Natural killer cell (primary cell): Measurements from ENCODE around the gene IQSEC1. TPM values are rescaled to one million over a fixed set of nuclear protein-coding genes. Genes with fewer than 3 reads are reported as not detected.

Source experiments
- ATAC-seq, 3 donors: fragments of 150-1000 bp in 2 of 3; fragments of 200-7000 bp in 1 of 3; cut with Tn5 transposase; 1 replicate in 1 of 3; 2 replicates in 2 of 3; pipeline ENCODE4 v1.10.0; 2021; ENCODE audit warnings: mild to moderate bottlenecking in 2 of 3, moderate library complexity in 2 of 3
- DNase-seq, 2 donors: peaks; one replicate each; pipeline versions ENCODE4 v3.0.0 to v3.0.0-alpha.2; 2013 to 2021; ENCODE audit warnings: mixed read lengths in 1 of 2
- H3K27ac ChIP-seq: one replicate; pipeline ENCODE4 v1.5.1; 2013; ENCODE audit warnings: mild to moderate bottlenecking, low read length
- H3K27me3 ChIP-seq: one replicate; pipeline ENCODE4 v1.6.1; 2013; ENCODE audit warnings: low read length; ENCODE audit not compliant: control insufficient read depth, insufficient read depth
- H3K36me3 ChIP-seq: one replicate; pipeline ENCODE4 v1.6.1; 2013; ENCODE audit warnings: low read length; ENCODE audit not compliant: control insufficient read depth, insufficient read depth
- H3K4me1 ChIP-seq: one replicate; pipeline ENCODE4 v1.6.1; 2013; ENCODE audit warnings: low read length; ENCODE audit not compliant: control insufficient read depth, insufficient read depth
- H3K4me3 ChIP-seq: one replicate; pipeline ENCODE4 v1.5.1; 2013; ENCODE audit warnings: low read length
- H3K9me3 ChIP-seq: one replicate; pipeline ENCODE4 v1.6.1; 2013; ENCODE audit warnings: low read length; ENCODE audit not compliant: control insufficient read depth, insufficient read depth
- H3K27ac Mint-ChIP-seq, 2 donors: one replicate each; pipeline ENCODE4 v1.8.0; 2022; ENCODE audit warnings: mild to moderate bottlenecking in 2 of 2, mixed read lengths in 2 of 2, moderate library complexity in 1 of 2
- H3K27me3 Mint-ChIP-seq, 2 donors: one replicate each; pipeline ENCODE4 v1.8.0; 2022; ENCODE audit warnings: low read depth in 2 of 2, mixed read lengths in 2 of 2
- H3K36me3 Mint-ChIP-seq: one replicate; pipeline ENCODE4 v1.8.0; 2022; ENCODE audit warnings: mixed read lengths
- H3K4me1 Mint-ChIP-seq, 2 donors: one replicate each; pipeline ENCODE4 v1.8.0; 2022; ENCODE audit warnings: mixed read lengths in 2 of 2
- H3K4me3 Mint-ChIP-seq: one replicate; pipeline ENCODE4 v1.8.0; 2022; ENCODE audit warnings: mild to moderate bottlenecking, moderate library complexity, mixed read lengths
- H3K9me3 Mint-ChIP-seq, 2 donors: one replicate each; pipeline ENCODE4 v1.8.0; 2022; ENCODE audit warnings: mixed read lengths in 2 of 2
- WGBS: methylation state at CpG from one replicate; pipeline ENCODE4 v1.1.7; 2013; ENCODE audit warnings: missing lambda C conversion rate; ENCODE audit not compliant: insufficient coverage; 5-methylcytosine and 5-hydroxymethylcytosine counted together
- intact Hi-C: fragments of 100-400 bp; cut with micrococcal nuclease; formaldehyde crosslinking; loops from one replicate; pipeline ENCODE4 v1.14.2; 2022
- total RNA-seq, 4 donors: library from RNA; stranded (reverse); fragments of 120-200 nt in 1 of 4; gene quantifications; one replicate each; pipeline versions ENCODE4 v1.2.3 to v1.2.4, GENCODE V29; 2013 to 2022
- TF ChIP-seq, protein P1 (sequence below): fragments of 200-600 bp; IDR thresholded peaks from one replicate; pipeline ENCODE4 v1.8.0; 2022; ENCODE audit warnings: antibody characterized with exemption

The IQSEC1 gene
- total RNA-seq, 3 donors from 2014 or later (not counting 1 experiment from before 2014, with no cell fraction given), result 124 to 189 (median 138) TPM

DNA sequence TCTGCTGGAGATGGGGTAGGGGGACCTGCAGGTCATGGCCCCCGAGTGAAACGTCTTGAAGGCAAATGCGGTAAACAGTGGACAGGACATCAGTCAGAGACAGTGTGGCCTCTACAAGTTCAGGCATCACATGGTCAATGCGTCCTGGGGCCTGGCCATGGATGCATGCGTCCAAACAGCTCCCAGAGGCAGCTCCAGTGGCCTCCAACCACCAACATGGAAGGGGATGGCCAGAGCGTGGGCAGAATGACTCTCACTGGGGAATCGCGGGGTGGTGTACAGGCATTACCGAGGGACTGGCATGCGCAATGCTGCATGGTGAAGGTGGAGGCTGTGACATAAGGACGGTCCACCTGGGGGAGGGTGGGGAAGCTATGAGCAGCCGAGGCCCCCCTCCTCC, 35.6 kb upstream of the IQSEC1 start:
- 95% methylated on average over 10 of the region's 12 CpGs for WGBS
- no peak for ATAC-seq
- Histone ChIP-seq H3K9me3 (no peaks in the 10 kb centered on the region), H3K4me1 (peaks cover 22% of the 10 kb centered on the region), H3K27me3 (no peaks in the 10 kb centered on the region), H3K4me3 (no peak overlapping the region), H3K36me3 (no peaks in the 10 kb centered on the region), H3K27ac (no peak overlapping the region)
- TF ChIP-seq, protein P1, sequence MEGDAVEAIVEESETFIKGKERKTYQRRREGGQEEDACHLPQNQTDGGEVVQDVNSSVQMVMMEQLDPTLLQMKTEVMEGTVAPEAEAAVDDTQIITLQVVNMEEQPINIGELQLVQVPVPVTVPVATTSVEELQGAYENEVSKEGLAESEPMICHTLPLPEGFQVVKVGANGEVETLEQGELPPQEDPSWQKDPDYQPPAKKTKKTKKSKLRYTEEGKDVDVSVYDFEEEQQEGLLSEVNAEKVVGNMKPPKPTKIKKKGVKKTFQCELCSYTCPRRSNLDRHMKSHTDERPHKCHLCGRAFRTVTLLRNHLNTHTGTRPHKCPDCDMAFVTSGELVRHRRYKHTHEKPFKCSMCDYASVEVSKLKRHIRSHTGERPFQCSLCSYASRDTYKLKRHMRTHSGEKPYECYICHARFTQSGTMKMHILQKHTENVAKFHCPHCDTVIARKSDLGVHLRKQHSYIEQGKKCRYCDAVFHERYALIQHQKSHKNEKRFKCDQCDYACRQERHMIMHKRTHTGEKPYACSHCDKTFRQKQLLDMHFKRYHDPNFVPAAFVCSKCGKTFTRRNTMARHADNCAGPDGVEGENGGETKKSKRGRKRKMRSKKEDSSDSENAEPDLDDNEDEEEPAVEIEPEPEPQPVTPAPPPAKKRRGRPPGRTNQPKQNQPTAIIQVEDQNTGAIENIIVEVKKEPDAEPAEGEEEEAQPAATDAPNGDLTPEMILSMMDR, result no peak
- no peak overlapping the region for H3K27ac Mint-ChIP-seq
- DNase-seq, result no peak
- peaks cover 0 to 5% of the 10 kb centered on the region in 2 donors for H3K27me3 Mint-ChIP-seq
- no peaks in the 10 kb centered on the region for H3K36me3 Mint-ChIP-seq
- H3K9me3 Mint-ChIP-seq, result no peaks in the 10 kb centered on the region
- H3K4me1 Mint-ChIP-seq, result peaks cover 4 to 9% of the 10 kb centered on the region in 2 donors
- no peak overlapping the region for H3K4me3 Mint-ChIP-seq
- intact Hi-C loops, result no loop called here

DNA sequence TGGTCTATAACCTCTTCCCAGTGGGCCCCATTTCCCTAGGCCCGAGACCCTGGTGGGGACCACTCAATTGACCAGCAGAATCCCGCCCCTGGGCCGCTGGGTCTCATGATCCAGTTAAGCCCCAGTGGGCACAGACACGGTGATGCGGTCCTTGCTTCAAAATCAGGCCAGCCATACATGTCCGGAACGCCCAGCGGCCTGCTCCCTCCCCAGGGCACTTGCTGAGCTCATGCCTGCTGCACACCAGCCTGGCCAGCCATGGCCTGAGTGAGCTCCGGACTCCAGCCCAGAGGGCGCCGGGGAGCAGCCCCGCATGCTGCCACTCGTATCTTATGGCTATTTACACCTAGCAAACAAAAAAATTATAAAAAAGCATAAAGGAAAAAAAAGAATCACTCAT, 34.4 kb upstream of the IQSEC1 start:
- H3K36me3 Mint-ChIP-seq, result no peaks in the 10 kb centered on the region
- DNase-seq (no peak), ATAC-seq (no peak)
- TF ChIP-seq, protein P1, result no peak
- H3K27ac ChIP-seq, result no peak overlapping the region
- H3K9me3 ChIP-seq, result no peaks in the 10 kb centered on the region
- no peak overlapping the region for H3K4me3 Mint-ChIP-seq
- peaks cover 4 to 9% of the 10 kb centered on the region in 2 donors for H3K4me1 Mint-ChIP-seq
- H3K4me1 ChIP-seq, result peaks cover 22% of the 10 kb centered on the region
- WGBS, result 91% methylated on average over 13 of the region's 13 CpGs
- no peak overlapping the region for H3K27ac Mint-ChIP-seq
- no peaks in the 10 kb centered on the region for H3K27me3 ChIP-seq
- H3K4me3 ChIP-seq, result no peak overlapping the region
- peaks cover 0 to 5% of the 10 kb centered on the region in 2 donors for H3K27me3 Mint-ChIP-seq
- intact Hi-C loops, result no loop called here
- H3K9me3 Mint-ChIP-seq, result no peaks in the 10 kb centered on the region
- H3K36me3 ChIP-seq, result no peaks in the 10 kb centered on the region

DNA sequence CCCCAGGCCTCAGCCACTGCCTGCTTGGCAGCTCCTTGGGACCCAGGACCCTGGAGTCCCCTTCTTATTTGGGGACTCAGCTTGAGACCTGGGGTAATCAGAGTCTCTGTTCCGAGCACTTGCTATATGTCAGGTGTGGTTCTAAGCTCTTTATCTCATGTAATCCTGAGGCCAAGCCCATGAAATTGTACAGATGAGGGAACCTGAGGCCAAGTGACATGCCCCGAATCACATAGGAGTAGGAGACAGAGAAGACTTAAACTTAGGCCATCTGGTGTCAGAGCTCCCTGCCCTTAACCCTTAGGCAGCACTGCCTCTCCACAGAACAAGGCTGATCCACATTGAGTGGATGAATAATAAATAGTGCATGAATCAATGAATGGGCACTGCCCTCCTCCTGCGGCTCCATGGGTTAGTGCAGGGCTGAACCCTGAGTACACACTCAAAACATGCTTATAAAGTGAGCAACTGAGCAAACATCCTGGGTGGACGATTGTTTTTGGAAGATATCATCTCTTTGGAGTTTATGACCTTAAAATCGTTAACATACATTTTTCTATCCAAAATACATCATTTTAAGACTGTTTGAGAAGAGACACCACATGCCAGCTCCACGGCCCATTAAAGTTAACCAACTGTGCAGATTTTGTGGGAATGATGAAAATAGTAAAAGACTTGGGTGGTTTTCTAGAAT, 33.2 kb upstream of the IQSEC1 start:
- Mint-ChIP-seq H3K27ac (no peak overlapping the region), H3K4me1 (peaks cover 4 to 9% of the 10 kb centered on the region in 2 donors), H3K36me3 (no peaks in the 10 kb centered on the region), H3K4me3 (no peak overlapping the region), H3K9me3 (no peaks in the 10 kb centered on the region), H3K27me3 (no peaks in the 10 kb centered on the region)
- intact Hi-C loops, result no loop called here
- no peaks in the 10 kb centered on the region for H3K27me3 ChIP-seq
- H3K27ac ChIP-seq, result no peak overlapping the region
- H3K9me3 ChIP-seq, result no peaks in the 10 kb centered on the region
- no peak for ATAC-seq
- H3K36me3 ChIP-seq, result no peaks in the 10 kb centered on the region
- WGBS, result 96% methylated on average over 5 of the region's 6 CpGs
- H3K4me1 ChIP-seq, result peaks cover 17% of the 10 kb centered on the region
- no peak overlapping the region for H3K4me3 ChIP-seq
- DNase-seq, result no peak
- TF ChIP-seq, protein P1, result no peak

DNA sequence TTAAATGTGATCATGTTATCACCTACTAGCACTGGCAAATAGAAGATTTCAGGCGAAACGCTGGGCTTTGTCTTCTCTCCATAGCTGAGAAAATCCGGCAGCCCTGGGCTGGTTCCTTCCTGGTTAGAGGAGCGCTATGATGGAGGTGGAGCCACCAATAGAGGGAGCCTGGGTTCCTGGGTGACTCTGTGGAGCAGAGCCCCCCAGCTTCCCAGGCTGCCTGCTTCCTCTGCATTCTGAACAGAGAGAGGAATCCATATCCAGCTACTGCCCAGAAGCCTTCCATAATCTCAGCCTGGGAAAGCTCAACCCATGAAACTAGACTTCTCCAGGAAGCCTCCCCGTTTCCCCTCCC, 32.6 kb upstream of the IQSEC1 start:
- ATAC-seq (no peak), DNase-seq (no peak)
- no peaks in the 10 kb centered on the region for H3K27me3 ChIP-seq
- no peak overlapping the region for H3K27ac Mint-ChIP-seq
- H3K4me1 ChIP-seq, result peaks cover 11% of the 10 kb centered on the region
- H3K9me3 Mint-ChIP-seq, result no peaks in the 10 kb centered on the region
- H3K9me3 ChIP-seq, result no peaks in the 10 kb centered on the region
- H3K4me3 ChIP-seq, result no peak overlapping the region
- WGBS, result 93% methylated on average over 5 of the region's 5 CpGs
- H3K36me3 Mint-ChIP-seq, result no peaks in the 10 kb centered on the region
- peaks cover 4 to 5% of the 10 kb centered on the region in 2 donors for H3K4me1 Mint-ChIP-seq
- no peak overlapping the region for H3K27ac ChIP-seq
- no peaks in the 10 kb centered on the region for H3K36me3 ChIP-seq
- TF ChIP-seq, protein P1, result no peak
- no peak overlapping the region for H3K4me3 Mint-ChIP-seq
- H3K27me3 Mint-ChIP-seq, result no peaks in the 10 kb centered on the region
- intact Hi-C loops, result no loop called here
